ENCODE measurements around the gene VIT.
"Not testable (repeated sequence)": the region's sequence is repeated elsewhere in the genome, so short reads cannot be mapped to it uniquely, and the experiment has no call there.

The VIT gene

GRCh38 chr2:36677996-36678605 lies 18.4 kb upstream of the VIT start:
- no peak for DNase-seq

- no peak for DNase-seq
These were observed 17.7 kb upstream of the VIT start for GRCh38 chr2:36678856-36679255.

- DNase-seq, result no peak
These were observed 16.5 kb upstream of the VIT start for GRCh38 chr2:36680012-36680411.

- no peak for DNase-seq
These were observed 13.9 kb upstream of the VIT start for GRCh38 chr2:36682562-36682961.

GRCh38 chr2:36683002-36683401 lies 13.5 kb upstream of the VIT start:
- no peak for DNase-seq

GRCh38 chr2:36688291-36688690 lies 8.2 kb upstream of the VIT start:
- not testable (repeated sequence) for DNase-seq

- not testable (repeated sequence) for DNase-seq
These were observed 7.5 kb upstream of the VIT start for GRCh38 chr2:36689013-36689412.

GRCh38 chr2:36692121-36692520 lies 4.4 kb upstream of the VIT start:
- DNase-seq, result no peak

GRCh38 chr2:36693825-36694224 lies 2.7 kb upstream of the VIT start:
- DNase-seq, result no peak

GRCh38 chr2:36695746-36696415 lies 626 bp upstream of the VIT start:
- DNase-seq, result no peak

GRCh38 chr2:36697424-36698066 lies 1.0 kb downstream of the VIT start:
- DNase-seq, result no peak

- no peak for DNase-seq
These were observed 2.5 kb downstream of the VIT start for GRCh38 chr2:36698993-36699392.

GRCh38 chr2:36700311-36700710 lies 3.8 kb downstream of the VIT start:
- DNase-seq, result no peak

- DNase-seq, result no peak
These were observed 4.9 kb downstream of the VIT start for GRCh38 chr2:36701391-36701795.

- no peak for DNase-seq
These were observed 5.4 kb downstream of the VIT start for GRCh38 chr2:36701918-36702317.

GRCh38 chr2:36702781-36703180 lies 6.3 kb downstream of the VIT start:
- DNase-seq, result no peak

GRCh38 chr2:36704475-36705150 lies 8.1 kb downstream of the VIT start:
- no peak for DNase-seq

- no peak for DNase-seq
These were observed 9.0 kb downstream of the VIT start for GRCh38 chr2:36705326-36706020.

- DNase-seq, result no peak
These were observed 9.7 kb downstream of the VIT start for GRCh38 chr2:36706021-36706876.

GRCh38 chr2:36707050-36707449 lies 10.5 kb downstream of the VIT start:
- DNase-seq, result no peak

GRCh38 chr2:36708041-36708741 lies 11.7 kb downstream of the VIT start:
- no peak for DNase-seq

All from stimulated activated naive CD4-positive, alpha-beta T cell (primary cell).